ENCODE measurements around the gene SHKBP1. TPM values are rescaled to one million over a fixed set of nuclear protein-coding genes. Genes with fewer than 3 reads are reported as not detected.

Gene SHKBP1
- total RNA-seq, 2 donors from 2014 or later, result 15.8 to 35.6 TPM

GRCh38 chr19:40616178-40616577, 39.5 kb downstream of the SHKBP1 start:
- DNase-seq (ENCODE audit: low spot score), result no peak
- peaks cover 0 to 18% of the 10 kb centered on the region in 2 donors for H3K4me1 ChIP-seq
- no peaks in the 10 kb centered on the region for H3K9me3 ChIP-seq
- TF ChIP-seq, protein P1, sequence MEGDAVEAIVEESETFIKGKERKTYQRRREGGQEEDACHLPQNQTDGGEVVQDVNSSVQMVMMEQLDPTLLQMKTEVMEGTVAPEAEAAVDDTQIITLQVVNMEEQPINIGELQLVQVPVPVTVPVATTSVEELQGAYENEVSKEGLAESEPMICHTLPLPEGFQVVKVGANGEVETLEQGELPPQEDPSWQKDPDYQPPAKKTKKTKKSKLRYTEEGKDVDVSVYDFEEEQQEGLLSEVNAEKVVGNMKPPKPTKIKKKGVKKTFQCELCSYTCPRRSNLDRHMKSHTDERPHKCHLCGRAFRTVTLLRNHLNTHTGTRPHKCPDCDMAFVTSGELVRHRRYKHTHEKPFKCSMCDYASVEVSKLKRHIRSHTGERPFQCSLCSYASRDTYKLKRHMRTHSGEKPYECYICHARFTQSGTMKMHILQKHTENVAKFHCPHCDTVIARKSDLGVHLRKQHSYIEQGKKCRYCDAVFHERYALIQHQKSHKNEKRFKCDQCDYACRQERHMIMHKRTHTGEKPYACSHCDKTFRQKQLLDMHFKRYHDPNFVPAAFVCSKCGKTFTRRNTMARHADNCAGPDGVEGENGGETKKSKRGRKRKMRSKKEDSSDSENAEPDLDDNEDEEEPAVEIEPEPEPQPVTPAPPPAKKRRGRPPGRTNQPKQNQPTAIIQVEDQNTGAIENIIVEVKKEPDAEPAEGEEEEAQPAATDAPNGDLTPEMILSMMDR (IDR thresholded peaks at IDR 0.05), result no peak
- no peaks in the 10 kb centered on the region for H3K27me3 ChIP-seq
- no peak overlapping the region for H3K4me3 ChIP-seq
- H3K36me3 ChIP-seq, result peaks cover 38% of the 10 kb centered on the region
- H3K27ac ChIP-seq, result no peak overlapping the region

- H3K4me1 ChIP-seq, result peaks cover 0 to 18% of the 10 kb centered on the region in 2 donors
- TF ChIP-seq, protein P1 (IDR thresholded peaks at IDR 0.05), result no peak
- H3K4me3 ChIP-seq, result no peak overlapping the region
- no peak for DNase-seq (ENCODE audit: low spot score)
- no peaks in the 10 kb centered on the region for H3K9me3 ChIP-seq
- H3K27me3 ChIP-seq, result no peaks in the 10 kb centered on the region
- H3K36me3 ChIP-seq, result peaks cover 44% of the 10 kb centered on the region
- no peak overlapping the region for H3K27ac ChIP-seq
These were observed 40.3 kb downstream of the SHKBP1 start for GRCh38 chr19:40616941-40617340.

GRCh38 chr19:40617961-40618360, 41.3 kb downstream of the SHKBP1 start:
- Histone ChIP-seq H3K36me3 (peaks cover 53% of the 10 kb centered on the region), H3K27me3 (no peaks in the 10 kb centered on the region), H3K4me3 (no peak overlapping the region), H3K4me1 (peaks cover 0 to 18% of the 10 kb centered on the region in 2 donors), H3K27ac (no peak overlapping the region), H3K9me3 (no peaks in the 10 kb centered on the region)
- TF ChIP-seq, protein P1 (IDR thresholded peaks at IDR 0.05), result no peak
- DNase-seq (ENCODE audit: low spot score), result no peak

DNA sequence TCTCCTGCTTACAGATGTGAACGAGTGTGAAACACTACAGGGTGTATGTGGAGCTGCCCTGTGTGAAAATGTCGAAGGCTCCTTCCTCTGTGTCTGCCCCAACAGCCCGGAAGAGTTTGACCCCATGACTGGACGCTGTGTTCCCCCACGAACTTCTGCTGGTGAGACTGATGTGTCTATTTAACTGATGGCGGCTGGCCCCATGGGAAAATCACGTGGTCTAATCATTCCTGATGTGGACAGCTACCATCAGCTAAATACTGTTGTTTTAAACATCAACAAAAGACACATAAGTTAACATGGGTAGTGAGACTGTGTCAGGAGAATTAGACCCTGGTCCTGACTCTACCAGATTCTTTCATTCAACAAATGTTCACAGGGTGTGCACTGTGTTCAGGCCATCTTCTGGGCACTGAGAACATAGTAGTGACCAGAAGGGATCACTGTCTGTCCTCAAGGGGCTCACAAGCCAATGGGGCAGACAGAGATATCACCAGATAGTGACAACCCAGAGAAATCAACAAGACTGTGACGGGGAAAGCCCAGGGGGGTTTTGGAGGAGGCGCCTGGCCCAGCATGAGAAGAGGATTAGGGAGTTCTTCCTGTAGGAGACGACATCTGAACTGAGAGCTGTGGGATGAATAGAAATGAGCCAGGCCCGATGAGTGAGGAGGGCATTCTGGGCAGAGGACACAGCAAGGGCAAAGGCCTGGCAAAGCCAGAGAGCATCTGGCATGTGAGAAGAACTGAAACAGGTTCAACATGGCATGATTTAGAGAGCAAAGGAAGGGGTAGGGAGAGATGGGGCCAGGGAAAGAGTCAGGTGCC, 42.9 kb downstream of the SHKBP1 start:
- TF ChIP-seq, protein P1 (IDR thresholded peaks at IDR 0.05), result no peak
- H3K4me1 ChIP-seq, result peaks cover 0 to 8% of the 10 kb centered on the region in 2 donors
- H3K27ac ChIP-seq, result peak overlapping the region; percentile 26 to 28
- H3K9me3 ChIP-seq, result no peaks in the 10 kb centered on the region
- no peak overlapping the region for H3K4me3 ChIP-seq
- peaks cover 69% of the 10 kb centered on the region for H3K36me3 ChIP-seq
- no peak for DNase-seq (ENCODE audit: low spot score)
- no peaks in the 10 kb centered on the region for H3K27me3 ChIP-seq

DNA sequence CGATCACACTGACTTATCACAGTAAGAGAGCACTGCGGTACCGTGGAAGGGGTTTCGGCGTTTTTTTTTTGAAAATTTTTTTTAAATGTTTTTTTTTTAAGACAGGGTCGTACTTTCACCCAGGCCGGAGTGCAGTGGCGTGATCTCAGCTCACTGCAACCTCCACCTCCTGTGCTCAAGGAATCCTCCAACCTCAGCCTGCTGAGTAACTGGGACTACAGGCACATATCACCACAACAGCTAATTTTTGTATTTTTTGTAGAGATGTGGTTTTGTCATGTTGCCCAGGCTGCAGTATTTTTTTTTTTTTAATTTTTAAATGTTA, 43.5 kb downstream of the SHKBP1 start:
- Histone ChIP-seq H3K9me3 (no peaks in the 10 kb centered on the region), H3K4me3 (no peak overlapping the region), H3K36me3 (peaks cover 73% of the 10 kb centered on the region), H3K27me3 (no peaks in the 10 kb centered on the region), H3K4me1 (peaks cover 0 to 2% of the 10 kb centered on the region in 2 donors), H3K27ac (peak overlapping the region; percentile 26 to 28)
- TF ChIP-seq, protein P1 (IDR thresholded peaks at IDR 0.05), result no peak
- no peak for DNase-seq (ENCODE audit: low spot score)

GRCh38 chr19:40621283-40621682, 44.6 kb downstream of the SHKBP1 start:
- Histone ChIP-seq H3K4me1 (no peaks in the 10 kb centered on the region), H3K4me3 (no peak overlapping the region), H3K9me3 (no peaks in the 10 kb centered on the region), H3K27ac (no peak overlapping the region), H3K27me3 (no peaks in the 10 kb centered on the region), H3K36me3 (peaks cover 83% of the 10 kb centered on the region)
- TF ChIP-seq, protein P1 (IDR thresholded peaks at IDR 0.05), result no peak
- no peak for DNase-seq (ENCODE audit: low spot score)
